GM10266 (cell line): ENCODE data around the gene EPHA1.

ENCODE experiments used
- DNase-seq: peaks from one replicate; pipeline ENCODE4 v3.0.0; 2012; ENCODE audit errors: extremely low spot score
- TF ChIP-seq, protein P1 (sequence below): IDR thresholded peaks from 2 replicates; pipeline ENCODE4 v1.5.1; 2012; ENCODE audit warnings: mild to moderate bottlenecking, low read depth; ENCODE audit not compliant: control insufficient read depth, insufficient read depth; ENCODE audit errors: missing control alignments

EPHA1 gene

DNA sequence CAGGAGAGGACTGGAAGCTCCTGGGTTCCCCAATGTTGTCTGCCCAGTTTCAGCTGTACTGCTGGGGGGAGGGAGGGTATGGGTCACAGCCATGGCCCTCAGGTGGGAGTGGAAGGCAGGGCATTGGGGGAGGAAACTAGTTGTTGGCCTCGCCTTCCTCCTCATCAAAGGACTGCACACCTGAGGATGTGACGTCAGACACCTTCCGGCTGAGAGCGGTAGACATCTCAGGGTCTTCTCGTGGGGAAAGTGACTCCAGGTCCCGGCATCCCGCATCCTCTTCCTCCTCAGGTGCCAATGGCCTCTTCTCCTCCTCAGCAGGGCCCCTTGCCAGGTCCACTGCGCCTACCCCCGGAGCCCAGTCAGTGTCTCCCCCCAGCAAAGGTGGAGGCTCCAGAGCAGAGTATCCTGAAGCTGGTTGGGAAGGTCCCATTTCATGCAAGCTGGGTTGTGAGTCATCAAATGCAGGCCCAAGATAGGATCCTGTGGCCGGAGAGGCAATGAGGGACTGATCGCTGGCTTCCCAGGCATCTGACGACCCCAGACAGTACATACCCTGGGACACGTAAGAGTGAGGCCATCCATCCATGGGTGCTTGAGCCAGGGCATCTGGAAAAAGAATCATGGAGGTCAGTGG is 52.1 kb downstream of the EPHA1 start:
- TF ChIP-seq, protein P1, sequence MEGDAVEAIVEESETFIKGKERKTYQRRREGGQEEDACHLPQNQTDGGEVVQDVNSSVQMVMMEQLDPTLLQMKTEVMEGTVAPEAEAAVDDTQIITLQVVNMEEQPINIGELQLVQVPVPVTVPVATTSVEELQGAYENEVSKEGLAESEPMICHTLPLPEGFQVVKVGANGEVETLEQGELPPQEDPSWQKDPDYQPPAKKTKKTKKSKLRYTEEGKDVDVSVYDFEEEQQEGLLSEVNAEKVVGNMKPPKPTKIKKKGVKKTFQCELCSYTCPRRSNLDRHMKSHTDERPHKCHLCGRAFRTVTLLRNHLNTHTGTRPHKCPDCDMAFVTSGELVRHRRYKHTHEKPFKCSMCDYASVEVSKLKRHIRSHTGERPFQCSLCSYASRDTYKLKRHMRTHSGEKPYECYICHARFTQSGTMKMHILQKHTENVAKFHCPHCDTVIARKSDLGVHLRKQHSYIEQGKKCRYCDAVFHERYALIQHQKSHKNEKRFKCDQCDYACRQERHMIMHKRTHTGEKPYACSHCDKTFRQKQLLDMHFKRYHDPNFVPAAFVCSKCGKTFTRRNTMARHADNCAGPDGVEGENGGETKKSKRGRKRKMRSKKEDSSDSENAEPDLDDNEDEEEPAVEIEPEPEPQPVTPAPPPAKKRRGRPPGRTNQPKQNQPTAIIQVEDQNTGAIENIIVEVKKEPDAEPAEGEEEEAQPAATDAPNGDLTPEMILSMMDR = no peak
- DNase-seq = no peak

DNA sequence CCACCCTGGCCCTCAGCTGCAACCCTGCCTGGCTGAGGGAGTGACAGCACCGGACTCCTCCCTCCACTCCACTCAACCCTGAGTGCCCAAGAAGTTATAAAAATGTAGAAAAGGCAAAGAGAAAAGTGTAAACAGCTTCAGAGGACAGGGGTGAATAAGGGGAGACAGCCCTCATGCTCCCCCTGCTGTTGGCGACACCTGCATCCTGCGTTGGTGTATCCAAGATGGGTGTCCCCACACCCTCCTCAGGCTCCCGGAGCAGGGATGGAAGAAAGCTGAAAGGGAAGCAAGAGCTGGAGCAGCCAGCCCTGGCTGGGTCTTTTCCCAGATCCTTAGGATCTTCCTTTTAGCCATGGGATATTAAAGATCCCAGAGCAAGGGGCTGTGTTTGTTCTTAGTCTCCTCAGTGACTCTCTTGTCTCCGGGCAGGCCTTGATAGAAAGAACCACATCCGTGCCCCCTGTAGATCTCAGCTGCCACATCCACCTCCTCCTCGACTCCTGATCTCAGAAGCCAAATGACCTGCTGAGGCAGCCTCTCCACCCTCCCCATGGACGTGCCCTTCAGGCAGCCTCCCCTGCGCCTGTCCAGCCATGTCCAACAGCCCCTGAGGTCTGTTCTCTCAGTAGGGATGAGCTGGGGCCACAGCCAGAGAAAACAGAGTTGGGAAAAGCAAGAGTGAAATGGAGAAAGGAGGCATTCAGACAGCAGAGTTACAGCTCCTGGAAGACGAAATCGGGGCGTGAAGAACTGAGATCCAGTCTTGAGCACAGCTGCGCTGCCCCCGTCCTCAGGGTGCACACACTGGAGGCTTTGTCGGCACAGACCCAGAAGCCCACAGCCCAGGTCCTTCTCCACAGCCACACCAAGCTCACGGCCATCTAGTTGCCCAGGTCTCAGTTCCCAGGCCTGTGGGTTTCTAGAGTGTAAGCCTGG is 52.9 kb downstream of the EPHA1 start:
- TF ChIP-seq, protein P1 = no peak
- no peak for DNase-seq

DNA sequence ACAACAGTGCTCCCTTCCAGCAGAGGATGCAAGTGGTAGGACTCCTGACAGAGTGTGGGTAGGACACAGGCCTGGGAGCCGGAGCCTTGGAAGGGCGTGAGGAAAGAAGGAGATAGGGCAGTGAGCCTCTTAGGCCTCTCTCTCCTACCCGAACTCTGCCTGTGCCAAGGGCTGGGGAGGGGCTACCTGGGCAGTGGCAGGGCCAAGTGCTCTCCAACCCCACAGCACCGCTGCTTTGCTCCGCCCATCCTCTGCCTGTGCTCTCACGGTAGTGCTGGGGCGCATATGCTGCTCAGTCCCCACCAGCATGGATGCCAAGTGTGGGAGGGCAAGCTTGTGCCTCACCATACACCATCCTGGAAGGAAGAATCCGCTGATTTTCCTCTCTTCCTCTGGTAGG is 53.7 kb downstream of the EPHA1 start:
- no peak for DNase-seq
- TF ChIP-seq, protein P1 = no peak

DNA sequence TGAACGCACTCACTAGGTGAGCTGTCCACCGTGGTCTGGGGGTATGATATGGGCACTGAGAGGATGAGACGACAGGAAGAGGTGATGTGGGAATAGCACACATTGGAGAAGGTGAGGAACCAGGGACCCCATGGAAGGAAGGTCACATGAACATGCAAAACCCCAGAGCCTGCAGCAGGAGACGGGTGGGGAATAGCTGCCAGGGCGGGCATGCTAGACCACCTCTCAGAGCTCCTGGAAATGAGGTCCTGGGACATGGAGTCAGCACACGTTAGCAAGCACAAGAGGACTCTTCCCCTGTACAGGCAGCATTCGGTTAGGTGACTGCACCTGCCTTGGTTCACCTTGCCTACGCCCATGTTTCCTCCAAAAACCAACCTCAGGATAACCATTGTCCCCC is 54.3 kb downstream of the EPHA1 start:
- no peak for DNase-seq
- TF ChIP-seq, protein P1 = no peak

DNA sequence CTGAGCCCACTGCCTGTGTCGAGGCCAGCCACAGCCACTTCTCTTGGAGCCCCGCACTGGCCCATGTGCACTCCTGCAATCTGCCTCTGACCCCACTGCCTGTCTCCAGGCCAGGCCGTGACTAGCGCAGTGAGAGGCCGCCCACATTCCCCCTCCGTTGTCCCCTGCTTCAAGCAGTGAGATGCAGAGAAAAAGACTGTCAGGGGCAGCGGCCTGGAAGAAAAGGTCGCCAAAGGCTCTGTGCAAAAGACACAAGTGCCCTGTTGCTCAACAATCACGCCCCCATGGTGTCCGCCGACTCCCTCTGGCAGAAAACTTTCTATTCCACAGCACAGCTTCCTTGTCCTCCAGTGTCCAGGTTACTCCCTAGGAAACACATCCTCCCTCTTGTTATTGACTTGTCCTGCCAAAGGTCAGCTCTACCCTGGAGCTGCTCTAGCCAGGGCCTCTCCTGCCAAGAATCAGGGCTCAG is 56.1 kb downstream of the EPHA1 start:
- DNase-seq = no peak
- TF ChIP-seq, protein P1 = no peak

DNA sequence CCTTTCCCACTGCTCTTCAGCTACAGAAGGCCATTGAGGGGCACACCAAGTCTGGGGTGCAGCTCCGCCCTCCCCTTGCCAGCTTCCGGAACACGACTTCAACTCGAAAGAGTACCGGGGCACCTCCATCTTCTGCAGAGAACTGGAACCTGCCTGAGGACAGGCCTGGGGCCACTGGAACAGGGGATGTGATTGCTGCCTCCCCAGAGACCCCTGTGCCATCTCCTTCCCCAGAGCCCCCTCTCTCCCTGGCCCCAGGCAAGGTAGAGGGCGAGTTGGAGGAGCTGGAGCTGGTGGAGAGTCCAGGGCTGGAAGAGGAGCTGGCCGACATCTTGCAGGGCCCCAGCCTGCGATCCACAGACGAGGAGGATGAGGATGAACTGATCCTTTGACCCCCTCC is 57.1 kb downstream of the EPHA1 start:
- no peak for DNase-seq
- TF ChIP-seq, protein P1 = no peak

DNA sequence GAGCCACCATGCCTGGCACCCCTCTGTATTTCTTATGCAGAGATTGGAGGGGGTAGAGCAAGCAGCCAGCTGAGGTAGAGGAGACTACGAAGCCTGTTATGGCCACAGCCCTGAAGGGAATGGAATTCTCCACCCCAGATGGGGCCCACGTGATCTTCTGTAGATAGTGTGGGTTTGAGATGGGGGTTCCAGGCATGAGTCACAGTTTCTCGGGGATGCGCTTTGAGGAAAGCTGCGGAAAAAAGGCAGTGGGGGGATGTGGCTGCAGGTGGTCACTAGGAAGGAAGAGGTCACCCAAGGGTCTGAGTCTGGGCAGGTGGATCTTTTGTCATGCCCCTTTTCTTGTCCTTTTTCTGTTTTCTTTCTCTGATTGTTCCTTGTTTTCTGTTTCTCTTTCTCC is 57.6 kb downstream of the EPHA1 start:
- no peak for DNase-seq
- TF ChIP-seq, protein P1 = no peak
